Thyroid gland (tissue), 4 donors: ENCODE results near the gene CRAMP1. TPM values are rescaled to one million over a fixed set of nuclear protein-coding genes. Genes with fewer than 3 reads are reported as not detected.

Experiments
- DNase-seq, 2 donors: peaks; one replicate each; pipeline ENCODE4 v3.0.0-alpha.2; 2019
- H3K27ac ChIP-seq, 3 donors: fragments of 200-600 bp; sonication (generic); 1 replicate in 2 of 3; 2 replicates in 1 of 3; pipeline ENCODE4 v1.5.1; 2016 to 2019; ENCODE audit warnings: mild to moderate bottlenecking in 1 of 3, moderate library complexity in 1 of 3
- H3K27me3 ChIP-seq: fragments of 200-600 bp; sonication (generic); one replicate; pipeline ENCODE4 v1.5.1; 2019
- H3K36me3 ChIP-seq, 2 donors: fragments of 200-600 bp; sonication (generic); one replicate each; pipeline ENCODE4 v1.5.1; 2016 to 2019
- H3K4me1 ChIP-seq, 2 donors: fragments of 200-600 bp; sonication (generic); one replicate each; pipeline ENCODE4 v1.5.1; 2017 to 2019
- H3K4me3 ChIP-seq, 3 donors: fragments of 200-600 bp; sonication (generic); replicated peaks in 1 of 3; 1 replicate in 2 of 3; 2 replicates in 1 of 3; pipeline ENCODE4 v1.5.1; 2016; ENCODE audit warnings: mild to moderate bottlenecking in 1 of 3
- H3K9me3 ChIP-seq: fragments of 200-600 bp; sonication (generic); one replicate; pipeline ENCODE4 v1.5.1; 2017
- CTCF ChIP-seq, 6 experiments: fragments of 200-600 bp in 3 of 6; fragments of 450-650 bp in 3 of 6; sonication (generic) in 3 of 6; IDR thresholded peaks; one replicate each; pipeline ENCODE4 v1.5.1; 2016 to 2019; ENCODE audit warnings: antibody characterized with exemption in 6 of 6, mild to moderate bottlenecking in 2 of 6, inconsistent platforms in 1 of 6, moderate library complexity in 1 of 6
- POLR2A ChIP-seq, 2 donors: fragments of 450-650 bp; IDR thresholded peaks; one replicate each; pipeline ENCODE4 v1.6.1; 2017; ENCODE audit warnings: antibody characterized with exemption in 2 of 2, mild to moderate bottlenecking in 2 of 2, moderate library complexity in 1 of 2
- WGBS, 2 donors: methylation state at CpG; one replicate each; pipeline ENCODE4 v1.1.5; 2017; 5-methylcytosine and 5-hydroxymethylcytosine counted together
- intact Hi-C: fragments of 100-400 bp; cut with DNase I; formaldehyde crosslinking; loops from one replicate; pipeline ENCODE4 v1.15.1; 2023
- total RNA-seq, 4 donors: library from RNA; depleted of rRNA; stranded (reverse); fragments of >200 nt; gene quantifications; one replicate each; pipeline ENCODE4 v1.2.3, GENCODE V29; 2016

CRAMP1 gene
- total RNA-seq, 4 donors from 2014 or later, result 11.0 to 20.8 (median 15.6) TPM

DNA sequence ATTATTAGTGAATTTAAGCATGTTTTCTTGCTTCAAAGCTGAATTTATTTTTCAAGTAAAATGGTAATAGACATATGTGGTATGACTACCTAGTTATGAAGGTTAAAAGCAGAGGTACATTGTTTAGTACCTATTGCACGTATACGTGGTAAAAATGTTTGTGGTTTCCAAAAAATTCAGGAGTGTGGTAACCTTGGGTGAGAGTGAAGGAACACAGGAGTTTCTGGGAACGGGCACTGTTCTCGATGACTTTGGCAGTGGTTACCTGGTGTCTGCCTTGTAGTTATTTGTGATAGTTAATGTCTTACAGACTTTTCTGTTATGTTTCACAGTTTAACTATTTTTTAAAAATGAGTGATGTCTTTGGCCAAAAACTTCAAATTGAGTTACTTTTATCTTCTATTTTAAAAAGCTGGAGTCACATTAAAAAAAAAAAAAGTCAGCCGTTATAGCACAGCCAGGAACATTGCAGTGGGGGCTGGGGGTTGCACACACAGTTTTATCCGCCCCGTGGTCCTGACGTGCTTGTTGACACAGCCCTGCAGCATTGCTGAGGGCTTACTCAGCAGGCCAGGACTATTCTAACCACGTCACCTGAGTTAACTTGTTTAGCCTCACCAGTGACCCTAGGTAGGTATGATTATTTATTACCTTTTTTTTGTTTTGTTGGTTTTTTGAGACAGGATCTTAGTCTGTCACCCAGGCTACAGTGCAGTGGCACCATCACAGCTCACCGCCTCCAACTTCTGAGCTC is 76.8 kb downstream of the CRAMP1 start:
- Histone ChIP-seq H3K36me3 (peaks cover 17 to 29% of the 10 kb centered on the region in 2 donors), H3K27me3 (no peaks in the 10 kb centered on the region), H3K4me3 (no peak overlapping the region), H3K4me1 (no peaks in the 10 kb centered on the region), H3K9me3 (no peaks in the 10 kb centered on the region), H3K27ac (no peak overlapping the region)
- no peak for DNase-seq
- TF ChIP-seq POLR2A (IDR thresholded peaks at IDR 0.05) (no peak), CTCF (IDR thresholded peaks at IDR 0.05) (no peak)
- intact Hi-C loops, result no loop called here
- 87 to 89% methylated on average over 10 of the region's 10 CpGs for whole genome bisulfite sequencing, 2 donors

GRCh38 chr16:1689853-1690252 is 77.7 kb downstream of the CRAMP1 start:
- intact Hi-C loops, result no loop called here
- DNase-seq, result no peak
- no peaks in the 10 kb centered on the region for H3K4me1 ChIP-seq
- no peak overlapping the region for H3K4me3 ChIP-seq
- no peaks in the 10 kb centered on the region for H3K27me3 ChIP-seq
- H3K27ac ChIP-seq, result no peak overlapping the region
- H3K9me3 ChIP-seq, result no peaks in the 10 kb centered on the region
- no peak for TF ChIP-seq CTCF (IDR thresholded peaks at IDR 0.05)
- 92 to 93% methylated on average over 13 of the region's 13 CpGs for WGBS, 2 donors
- peaks cover 17 to 35% of the 10 kb centered on the region in 2 donors for H3K36me3 ChIP-seq

DNA sequence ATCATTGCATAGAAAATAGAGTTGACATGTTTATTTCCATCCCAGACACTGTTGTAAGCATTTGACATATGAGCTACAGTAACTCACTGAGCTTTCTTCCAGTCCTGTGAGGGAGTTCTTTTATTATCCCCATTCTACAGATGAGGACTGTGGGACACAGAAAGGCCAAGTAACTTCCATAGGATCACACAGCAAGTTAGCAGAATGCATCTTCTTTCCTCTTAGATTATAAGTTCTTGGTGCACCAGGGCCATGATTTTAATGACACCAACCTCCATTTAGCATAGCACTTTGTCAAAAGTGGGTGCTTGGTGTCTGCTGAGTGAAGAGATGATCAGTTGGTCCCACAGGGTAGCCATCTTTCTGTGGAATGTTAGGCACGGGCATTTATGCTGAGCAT is 78.7 kb downstream of the CRAMP1 start:
- intact Hi-C loops, result no loop called here
- 86 to 100% methylated on average over 1 of the region's 1 CpG for WGBS, 2 donors

DNA sequence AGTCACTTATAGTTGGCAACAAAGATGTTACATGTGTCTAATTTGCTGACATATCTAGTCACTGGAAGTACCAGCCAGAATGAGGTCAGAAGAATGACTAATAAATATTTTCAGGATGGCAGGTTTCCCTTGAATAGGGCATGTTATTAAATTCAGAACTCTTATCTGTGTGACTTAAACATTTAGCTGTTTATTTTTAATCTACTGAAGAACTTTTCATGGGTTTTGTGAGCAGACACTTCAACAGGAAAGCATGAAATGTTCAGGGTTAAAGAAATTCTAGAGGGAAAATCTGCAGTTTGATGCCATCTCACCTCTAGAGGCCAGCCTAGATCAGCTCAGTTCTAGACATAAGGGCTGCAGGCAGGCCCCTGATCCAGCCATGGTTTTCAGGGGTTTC is 79.1 kb downstream of the CRAMP1 start:
- TF ChIP-seq CTCF (IDR thresholded peaks at IDR 0.05), result no peak
- TF ChIP-seq POLR2A (IDR thresholded peaks at IDR 0.05), result no peak
- Histone ChIP-seq H3K4me3 (no peak overlapping the region), H3K36me3 (peaks cover 17 to 28% of the 10 kb centered on the region in 2 donors)

More for the DNA sequence above, 78.7 kb downstream of the CRAMP1 start:
- H3K9me3 ChIP-seq, result no peaks in the 10 kb centered on the region
- no peaks in the 10 kb centered on the region for H3K27me3 ChIP-seq
- H3K36me3 ChIP-seq, result peaks cover 17 to 29% of the 10 kb centered on the region in 2 donors
- H3K27ac ChIP-seq, result no peak overlapping the region
- H3K4me1 ChIP-seq, result no peaks in the 10 kb centered on the region
- H3K4me3 ChIP-seq, result no peak overlapping the region
- no peak for TF ChIP-seq CTCF (IDR thresholded peaks at IDR 0.05)
- TF ChIP-seq POLR2A (IDR thresholded peaks at IDR 0.05), result no peak
- no peak for DNase-seq

DNA sequence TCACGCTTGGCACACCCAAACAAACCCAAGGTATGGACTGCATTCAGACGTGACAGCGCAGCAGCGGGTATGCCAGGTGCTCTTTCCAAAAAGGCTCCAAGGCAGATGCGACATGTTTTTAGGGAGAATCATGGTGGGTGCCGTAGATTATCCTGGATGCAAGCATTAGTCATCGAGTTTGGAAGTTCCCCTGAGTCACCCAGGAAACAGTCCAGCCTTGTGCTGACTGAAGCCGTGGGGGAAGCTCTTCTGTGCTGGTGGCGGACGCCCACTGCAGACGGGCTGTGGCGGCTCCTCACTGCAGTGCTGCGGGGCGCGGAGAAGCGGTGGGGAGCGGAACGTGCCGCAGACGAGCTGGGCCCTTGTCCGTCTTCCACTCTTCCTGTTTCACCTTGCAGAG is 79.8 kb downstream of the CRAMP1 start:
- H3K4me3 ChIP-seq, result no peak overlapping the region
- no peak overlapping the region for H3K27ac ChIP-seq
- no peaks in the 10 kb centered on the region for H3K9me3 ChIP-seq
- no peak for DNase-seq
- TF ChIP-seq POLR2A (IDR thresholded peaks at IDR 0.05) (no peak), CTCF (IDR thresholded peaks at IDR 0.05) (no peak)
- H3K27me3 ChIP-seq, result no peaks in the 10 kb centered on the region
- intact Hi-C loops, result no loop called here
- H3K4me1 ChIP-seq, result no peaks in the 10 kb centered on the region
- WGBS, 2 donors, result 95 to 98% methylated on average over 21 of the region's 21 CpGs
- peaks cover 17 to 28% of the 10 kb centered on the region in 2 donors for H3K36me3 ChIP-seq

More for the DNA sequence above, 79.1 kb downstream of the CRAMP1 start:
- intact Hi-C loops, result no loop called here
- no peak for DNase-seq
- H3K27ac ChIP-seq, result no peak overlapping the region
- no peaks in the 10 kb centered on the region for H3K27me3 ChIP-seq
- H3K4me1 ChIP-seq, result no peaks in the 10 kb centered on the region
- H3K9me3 ChIP-seq, result no peaks in the 10 kb centered on the region
